Measurements from ENCODE around the gene POLD4.

DNA sequence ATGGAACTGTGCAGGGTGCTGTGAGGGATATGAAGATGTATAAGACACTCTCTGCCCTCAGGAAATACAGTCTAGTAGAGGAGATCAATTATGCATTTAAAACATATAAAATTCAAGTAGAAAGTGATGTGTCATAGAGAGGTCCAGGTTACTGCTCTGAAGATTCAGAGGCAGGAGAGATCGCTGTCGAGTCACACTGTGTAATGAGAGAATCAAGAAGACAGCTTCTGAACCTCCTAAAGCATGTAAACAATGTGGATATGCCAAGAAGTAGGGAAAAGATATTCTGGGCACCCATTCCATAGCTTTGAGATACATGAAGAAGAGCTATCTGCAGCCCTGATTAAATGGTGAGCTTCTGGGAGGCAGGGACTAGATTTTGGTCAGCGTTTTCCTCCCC, 33.3 kb downstream of the POLD4 start:
- TF ChIP-seq POLR2A (IDR thresholded peaks at IDR 0.05; ENCODE audit: low read length) (no peak), GATA1 (IDR thresholded peaks at IDR 0.05; ENCODE audit: low read depth, low read length) (no peak)
